Uterus (tissue), 4 donors: Measurements from ENCODE around the gene RASAL2. TPM values are rescaled to one million over a fixed set of nuclear protein-coding genes. Genes with fewer than 3 reads are reported as not detected.

ENCODE experiments used
- DNase-seq, 2 donors: peaks; one replicate each; pipeline ENCODE4 v3.0.0-alpha.2; 2019 to 2020
- H3K27ac ChIP-seq, 2 donors: fragments of 200-600 bp; sonication (generic); 1 replicate in 1 of 2; 2 replicates in 1 of 2; pipeline ENCODE4 v1.5.1; 2016 to 2018
- H3K27me3 ChIP-seq, 2 donors: fragments of 200-600 bp; sonication (generic); one replicate each; pipeline ENCODE4 v1.5.1; 2018 to 2019; ENCODE audit warnings: control low read depth in 1 of 2
- H3K36me3 ChIP-seq, 2 donors: fragments of 200-600 bp; sonication (generic); one replicate each; pipeline ENCODE4 v1.5.1; 2019; ENCODE audit warnings: control low read depth in 1 of 2
- H3K4me1 ChIP-seq, 2 donors: fragments of 200-600 bp; sonication (generic); one replicate each; pipeline ENCODE4 v1.5.1; 2018 to 2019; ENCODE audit warnings: control low read depth in 1 of 2
- H3K4me3 ChIP-seq, 2 donors: fragments of 200-600 bp; sonication (generic); 1 replicate in 1 of 2; 2 replicates in 1 of 2; pipeline ENCODE4 v1.5.1; 2018 to 2019; ENCODE audit warnings: mild to moderate bottlenecking in 1 of 2
- H3K9me3 ChIP-seq, 2 donors: fragments of 200-600 bp; sonication (generic); one replicate each; pipeline ENCODE4 v1.5.1; 2019; ENCODE audit warnings: control low read depth in 1 of 2
- POLR2A ChIP-seq, 2 donors: fragments of 450-650 bp; IDR thresholded peaks; one replicate each; pipeline ENCODE4 v1.6.1; 2016; ENCODE audit warnings: antibody characterized with exemption in 2 of 2, mild to moderate bottlenecking in 1 of 2, moderate library complexity in 1 of 2
- intact Hi-C: fragments of 100-400 bp; cut with DNase I; formaldehyde crosslinking; loops from one replicate; pipeline ENCODE4 v1.15.1; 2023; ENCODE audit warnings: low total_unique reads
- total RNA-seq, 4 donors: library from RNA; depleted of rRNA in 3 of 4; stranded (reverse); fragments of >200 nt in 3 of 4; gene quantifications; one replicate each; pipeline versions ENCODE4 v1.1.0 to v1.2.4, GENCODE V29; 2014 to 2023
- TF ChIP-seq, protein P1 (sequence below), 4 experiments: fragments of 200-600 bp in 2 of 4; fragments of 450-650 bp in 2 of 4; sonication (generic) in 2 of 4; IDR thresholded peaks; one replicate each; pipeline ENCODE4 v1.5.1; 2016 to 2019; ENCODE audit warnings: antibody characterized with exemption in 4 of 4, mild to moderate bottlenecking in 2 of 4, moderate library complexity in 1 of 4
- donor health status: DM: yes; HTN: yes; CAD: no.

Gene RASAL2
- total RNA-seq, 4 donors from 2014 or later, result 10.0 to 42.5 (median 29.8) TPM

DNA sequence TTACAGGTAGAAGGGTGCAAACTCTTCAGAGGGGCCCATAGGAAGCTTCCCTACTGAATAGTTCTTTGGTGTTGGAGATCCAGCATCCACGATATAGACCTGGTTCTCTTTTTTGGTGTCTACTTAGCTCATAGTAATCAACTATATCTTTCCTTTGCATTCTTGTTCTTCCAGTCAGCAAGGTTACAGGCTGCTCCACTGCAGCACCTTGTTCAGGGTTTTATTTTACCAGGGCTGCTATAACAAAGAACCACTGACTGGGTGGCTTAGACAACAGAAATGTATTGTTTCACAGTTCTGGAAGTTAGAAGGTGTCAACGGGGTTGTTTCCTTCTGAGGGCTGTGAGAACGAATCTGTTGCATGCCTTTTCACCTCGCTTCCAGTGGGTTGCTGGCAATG is 266.5 kb downstream of the RASAL2 start:
- no peak overlapping the region for H3K4me3 ChIP-seq
- H3K36me3 ChIP-seq, result no peaks in the 10 kb centered on the region
- H3K4me1 ChIP-seq, result no peaks in the 10 kb centered on the region
- no peaks in the 10 kb centered on the region for H3K27me3 ChIP-seq
- no peak overlapping the region for H3K27ac ChIP-seq
- intact Hi-C loops, result no loop called here
- no peak for DNase-seq
- H3K9me3 ChIP-seq, result no peaks in the 10 kb centered on the region
- no peak for TF ChIP-seq POLR2A (IDR thresholded peaks at IDR 0.05)
- TF ChIP-seq, protein P1, sequence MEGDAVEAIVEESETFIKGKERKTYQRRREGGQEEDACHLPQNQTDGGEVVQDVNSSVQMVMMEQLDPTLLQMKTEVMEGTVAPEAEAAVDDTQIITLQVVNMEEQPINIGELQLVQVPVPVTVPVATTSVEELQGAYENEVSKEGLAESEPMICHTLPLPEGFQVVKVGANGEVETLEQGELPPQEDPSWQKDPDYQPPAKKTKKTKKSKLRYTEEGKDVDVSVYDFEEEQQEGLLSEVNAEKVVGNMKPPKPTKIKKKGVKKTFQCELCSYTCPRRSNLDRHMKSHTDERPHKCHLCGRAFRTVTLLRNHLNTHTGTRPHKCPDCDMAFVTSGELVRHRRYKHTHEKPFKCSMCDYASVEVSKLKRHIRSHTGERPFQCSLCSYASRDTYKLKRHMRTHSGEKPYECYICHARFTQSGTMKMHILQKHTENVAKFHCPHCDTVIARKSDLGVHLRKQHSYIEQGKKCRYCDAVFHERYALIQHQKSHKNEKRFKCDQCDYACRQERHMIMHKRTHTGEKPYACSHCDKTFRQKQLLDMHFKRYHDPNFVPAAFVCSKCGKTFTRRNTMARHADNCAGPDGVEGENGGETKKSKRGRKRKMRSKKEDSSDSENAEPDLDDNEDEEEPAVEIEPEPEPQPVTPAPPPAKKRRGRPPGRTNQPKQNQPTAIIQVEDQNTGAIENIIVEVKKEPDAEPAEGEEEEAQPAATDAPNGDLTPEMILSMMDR (IDR thresholded peaks at IDR 0.05), result no peak

DNA sequence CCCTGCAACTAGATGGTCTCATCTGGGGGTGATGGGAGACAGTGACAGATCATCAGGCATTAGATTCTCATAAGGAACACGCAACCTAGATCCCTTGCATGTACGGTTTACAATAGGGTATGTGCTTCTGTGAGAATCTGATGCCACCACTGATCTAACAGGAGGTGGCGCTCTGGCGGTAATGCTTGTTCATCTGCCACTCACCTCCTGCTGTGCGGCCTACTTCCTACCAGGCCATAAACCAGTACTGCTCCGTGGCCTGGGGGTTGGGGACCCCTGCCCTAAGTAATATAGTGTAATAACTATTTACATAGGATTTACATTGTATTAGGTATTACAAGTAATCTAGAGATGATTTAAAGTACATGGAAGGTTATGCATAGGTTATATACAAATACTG is 267.9 kb downstream of the RASAL2 start:
- no peak for DNase-seq
- no peak overlapping the region for H3K4me3 ChIP-seq
- H3K27ac ChIP-seq, result no peak overlapping the region
- H3K9me3 ChIP-seq, result no peaks in the 10 kb centered on the region
- no peaks in the 10 kb centered on the region for H3K27me3 ChIP-seq
- intact Hi-C loops, result no loop called here
- H3K36me3 ChIP-seq, result no peaks in the 10 kb centered on the region
- TF ChIP-seq POLR2A (IDR thresholded peaks at IDR 0.05), result no peak
- TF ChIP-seq, protein P1 (IDR thresholded peaks at IDR 0.05), result no peak
- H3K4me1 ChIP-seq, result no peaks in the 10 kb centered on the region

DNA sequence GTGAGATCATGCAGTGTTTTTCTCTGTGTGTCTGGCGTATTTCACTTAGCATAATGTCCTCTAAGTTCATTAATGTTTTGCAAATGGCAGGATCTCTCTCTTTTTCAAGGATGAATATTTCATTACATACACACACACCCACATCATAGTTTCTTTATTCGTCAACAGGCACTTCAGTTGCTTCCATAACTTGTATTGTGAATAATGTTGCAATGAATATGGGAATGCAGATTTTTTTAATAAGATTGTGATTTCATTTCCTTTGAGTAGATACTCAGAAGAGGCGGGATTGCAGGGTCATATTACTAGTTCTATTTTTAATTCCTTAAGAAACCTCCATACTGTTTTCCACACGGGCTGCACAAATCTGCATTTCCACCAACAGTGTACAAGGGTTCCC is 268.8 kb downstream of the RASAL2 start:
- DNase-seq, result no peak
- intact Hi-C loops, result no loop called here
- Histone ChIP-seq H3K27ac (no peak overlapping the region), H3K36me3 (no peaks in the 10 kb centered on the region), H3K9me3 (no peaks in the 10 kb centered on the region), H3K4me1 (no peaks in the 10 kb centered on the region), H3K4me3 (no peak overlapping the region), H3K27me3 (no peaks in the 10 kb centered on the region)
- TF ChIP-seq, protein P1 (IDR thresholded peaks at IDR 0.05), result no peak
- no peak for TF ChIP-seq POLR2A (IDR thresholded peaks at IDR 0.05)

DNA sequence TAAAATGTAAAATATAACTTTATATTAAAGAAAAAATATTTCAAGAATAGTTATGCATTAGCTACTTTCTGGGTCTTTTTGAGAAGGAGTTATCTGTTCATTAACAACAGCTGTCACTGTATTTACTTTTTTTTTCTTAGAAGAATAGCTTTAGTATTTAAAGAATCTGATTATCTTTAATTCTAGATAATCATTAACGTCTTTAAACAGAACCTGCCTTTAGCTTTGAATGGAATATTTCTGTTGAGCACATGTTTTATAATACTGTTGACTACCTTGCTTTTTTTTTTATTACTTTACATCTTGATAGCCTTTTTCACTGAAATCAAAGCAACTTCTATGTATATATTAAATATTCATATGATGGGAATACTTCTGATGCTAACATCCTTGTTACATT is 270.9 kb downstream of the RASAL2 start:
- H3K9me3 ChIP-seq, result no peaks in the 10 kb centered on the region
- H3K4me3 ChIP-seq, result no peak overlapping the region
- no peaks in the 10 kb centered on the region for H3K36me3 ChIP-seq
- TF ChIP-seq, protein P1 (IDR thresholded peaks at IDR 0.05), result no peak
- TF ChIP-seq POLR2A (IDR thresholded peaks at IDR 0.05), result no peak
- H3K27ac ChIP-seq, result no peak overlapping the region
- no peaks in the 10 kb centered on the region for H3K4me1 ChIP-seq
- no peak for DNase-seq
- no peaks in the 10 kb centered on the region for H3K27me3 ChIP-seq
- intact Hi-C loops, result no loop called here

DNA sequence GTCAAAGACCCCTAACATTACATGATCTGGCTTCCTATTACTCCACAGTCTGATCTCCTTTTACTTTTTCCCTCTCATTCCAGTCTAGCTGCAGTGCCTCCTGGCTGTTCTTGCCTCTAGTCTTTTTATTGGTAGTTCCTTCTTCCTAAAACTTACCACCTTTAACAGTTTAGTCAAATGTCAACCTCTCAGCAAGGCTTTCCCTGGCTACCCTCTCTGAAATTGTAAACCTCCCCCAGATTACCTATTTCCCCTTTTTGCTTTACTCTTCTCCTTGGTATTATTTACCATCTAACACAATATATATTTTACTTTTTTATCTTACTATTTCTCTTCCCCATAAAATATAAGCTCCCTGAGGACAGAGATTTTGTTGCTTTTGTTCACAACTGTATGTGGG is 273.2 kb downstream of the RASAL2 start:
- no peaks in the 10 kb centered on the region for H3K27me3 ChIP-seq
- no peaks in the 10 kb centered on the region for H3K36me3 ChIP-seq
- no peak for TF ChIP-seq POLR2A (IDR thresholded peaks at IDR 0.05)
- TF ChIP-seq, protein P1 (IDR thresholded peaks at IDR 0.05), result no peak
- DNase-seq, result no peak
- no peak overlapping the region for H3K4me3 ChIP-seq
- no peak overlapping the region for H3K27ac ChIP-seq
- peaks cover 0 to 2% of the 10 kb centered on the region in 2 donors for H3K4me1 ChIP-seq
- H3K9me3 ChIP-seq, result no peaks in the 10 kb centered on the region
- intact Hi-C loops, result no loop called here
